GM12892 (cell line): ENCODE measurements around the gene ITGB1.

ENCODE experiments used
- POLR2A ChIP-seq: IDR thresholded peaks from 2 replicates; pipeline ENCODE4 v1.6.1; 2011; ENCODE audit warnings: low read depth, low read length, control low read depth
- POLR2AphosphoS5 ChIP-seq: IDR thresholded peaks from 2 replicates; pipeline ENCODE4 v1.6.1; 2011; ENCODE audit warnings: low read depth, low read length, control low read depth
- TAF1 ChIP-seq: IDR thresholded peaks from 2 replicates; pipeline ENCODE4 v1.6.1; 2011; ENCODE audit warnings: low read depth, mild to moderate bottlenecking, control low read depth, low read length, borderline replicate concordance

- TF ChIP-seq POLR2AphosphoS5 (no peak), POLR2A (no peak), TAF1 (no peak)
Observed at GRCh38 chr10:32954080-32954479, 4.0 kb downstream of the ITGB1 start.
